Activated T-cell treated with anti-CD3 and anti-CD28 coated beads for 4 hours (primary cell): ENCODE results near the gene ACOT7.
"Not testable (repeated sequence)": the region's sequence is repeated elsewhere in the genome, so short reads cannot be mapped to it uniquely, and the experiment has no call there.

Experiments used
- DNase-seq: peaks from one replicate; pipeline ENCODE4 v3.0.0-alpha.2; 2020

The ACOT7 gene

DNA sequence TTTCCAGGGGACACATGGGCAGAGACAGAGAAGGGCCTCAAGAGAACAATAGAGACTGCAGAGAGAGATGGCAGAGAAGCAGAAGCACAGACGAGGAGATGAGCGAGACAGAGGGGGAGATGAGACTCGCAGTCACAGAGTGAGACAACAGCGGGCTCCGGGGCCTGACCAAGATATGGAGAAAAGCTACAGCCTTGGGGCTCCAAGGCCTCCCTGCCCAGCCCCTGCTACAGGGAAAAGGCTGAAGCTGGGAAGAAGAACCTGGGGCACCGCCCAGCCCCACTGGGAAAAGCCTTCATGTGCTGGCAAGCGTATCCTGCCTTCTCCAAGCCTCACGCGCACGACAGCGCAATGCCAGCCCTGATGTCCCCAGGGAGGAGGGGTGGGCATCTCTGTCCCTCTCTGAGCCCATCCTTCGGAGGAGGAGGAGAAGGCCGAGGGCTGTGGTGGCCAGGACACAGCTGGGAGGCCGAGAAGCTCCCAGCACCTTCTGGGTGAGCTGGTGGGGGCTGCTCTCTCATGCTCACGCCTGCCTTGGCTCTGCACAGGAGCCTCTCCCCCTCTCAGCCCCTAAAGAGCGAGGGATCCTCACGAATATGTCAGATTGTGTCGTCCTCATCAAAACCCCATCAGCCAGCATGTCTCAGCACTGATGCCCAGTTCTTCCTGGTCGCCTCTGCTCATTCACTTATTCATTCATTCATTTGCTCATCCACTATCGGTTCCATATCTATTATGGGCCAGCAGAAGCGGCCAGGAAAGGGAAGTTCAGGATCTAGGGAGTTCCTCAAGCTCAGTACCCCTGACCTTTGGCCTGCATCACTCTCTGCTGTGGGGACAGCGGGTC, 56.6 kb downstream of the ACOT7 start:
- DNase-seq: no peak

DNA sequence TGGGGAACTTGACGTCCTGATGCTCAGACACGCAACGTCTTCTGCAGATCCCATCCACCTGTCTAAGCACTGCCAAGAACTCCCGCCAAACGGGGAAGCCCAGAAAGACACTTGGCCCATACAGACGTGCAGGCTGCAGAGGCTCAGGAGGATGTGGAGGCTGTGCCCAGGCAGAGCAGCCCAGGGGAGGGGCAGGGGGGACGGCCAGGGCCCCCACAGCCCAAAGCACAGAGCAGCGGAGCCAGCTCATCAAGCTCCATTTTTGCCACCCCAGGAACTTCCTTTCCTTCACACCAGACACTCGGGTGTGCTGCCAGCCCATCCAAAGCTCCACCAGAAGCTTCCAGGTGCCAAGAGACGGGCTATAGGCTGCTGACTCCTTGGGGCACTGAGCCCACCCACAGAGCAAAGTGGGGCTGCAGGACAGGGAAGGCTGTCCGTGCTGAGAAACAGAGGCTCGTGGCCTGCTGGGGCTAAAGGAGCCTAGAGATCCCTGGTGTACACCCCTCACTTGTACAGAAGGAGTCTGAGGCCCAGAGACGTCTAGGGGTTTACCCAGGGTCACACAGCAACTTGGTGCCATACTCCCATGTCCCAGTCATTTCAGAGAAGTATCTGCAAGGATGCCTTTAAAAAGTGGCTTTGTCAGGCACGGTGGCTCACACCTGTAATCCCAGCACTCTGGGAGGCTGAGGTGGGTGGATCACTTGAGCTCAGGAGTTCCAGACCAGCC, 59.1 kb downstream of the ACOT7 start:
- no peak for DNase-seq

DNA sequence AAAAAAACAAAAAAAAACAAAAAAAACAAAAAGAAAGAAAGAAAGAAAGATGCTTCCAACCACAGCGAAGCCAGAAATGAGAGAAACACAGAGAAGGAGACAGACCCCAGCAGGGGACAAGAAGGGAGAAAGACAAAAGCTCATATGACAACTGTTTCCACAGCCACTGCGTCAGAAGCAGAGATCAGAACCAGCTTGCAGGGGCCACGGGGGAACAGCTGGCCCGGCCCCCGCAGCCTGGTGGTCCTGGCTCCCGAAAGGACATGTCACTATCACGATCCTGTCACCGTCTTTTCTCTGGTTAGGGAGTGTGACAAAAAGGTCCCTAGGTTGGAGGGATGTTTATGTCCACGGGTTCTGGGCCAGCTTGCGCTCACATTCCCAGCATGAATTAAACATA, 60.7 kb downstream of the ACOT7 start:
- no peak for DNase-seq

DNA sequence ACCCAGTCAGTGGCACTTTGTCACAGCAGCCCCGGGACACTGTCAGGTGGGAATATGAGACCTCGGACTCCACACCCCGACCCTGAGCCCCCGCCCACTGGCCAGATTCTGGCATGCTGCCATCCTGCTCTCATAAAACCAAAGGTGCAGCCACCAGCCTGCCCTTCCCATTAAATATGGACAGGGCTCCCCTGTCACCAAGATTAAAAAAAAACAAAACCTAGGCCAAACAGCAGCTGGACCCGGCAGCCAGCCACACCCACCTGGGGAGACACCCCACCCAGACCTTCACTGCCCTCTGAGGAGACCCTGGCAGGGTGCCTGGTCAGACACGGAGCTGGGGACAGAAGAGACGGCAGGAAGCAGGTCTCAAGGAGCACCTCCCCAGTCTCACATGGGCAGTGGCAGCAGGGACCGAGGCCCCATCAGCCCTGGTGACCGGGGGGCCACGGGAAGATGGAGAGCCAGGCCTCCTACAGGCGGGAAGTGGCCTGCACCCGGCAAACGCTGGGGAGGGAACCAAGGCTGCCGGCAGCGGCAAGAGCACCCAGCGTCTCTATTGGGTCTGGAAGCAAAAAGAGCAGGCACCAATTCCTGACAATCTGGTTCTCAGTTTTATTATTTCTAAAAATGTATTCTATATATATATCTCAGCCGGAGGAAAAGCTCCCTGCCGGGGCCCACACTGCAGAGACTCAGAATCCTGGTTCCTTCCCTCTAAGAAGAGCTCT, 61.9 kb downstream of the ACOT7 start:
- no peak for DNase-seq

DNA sequence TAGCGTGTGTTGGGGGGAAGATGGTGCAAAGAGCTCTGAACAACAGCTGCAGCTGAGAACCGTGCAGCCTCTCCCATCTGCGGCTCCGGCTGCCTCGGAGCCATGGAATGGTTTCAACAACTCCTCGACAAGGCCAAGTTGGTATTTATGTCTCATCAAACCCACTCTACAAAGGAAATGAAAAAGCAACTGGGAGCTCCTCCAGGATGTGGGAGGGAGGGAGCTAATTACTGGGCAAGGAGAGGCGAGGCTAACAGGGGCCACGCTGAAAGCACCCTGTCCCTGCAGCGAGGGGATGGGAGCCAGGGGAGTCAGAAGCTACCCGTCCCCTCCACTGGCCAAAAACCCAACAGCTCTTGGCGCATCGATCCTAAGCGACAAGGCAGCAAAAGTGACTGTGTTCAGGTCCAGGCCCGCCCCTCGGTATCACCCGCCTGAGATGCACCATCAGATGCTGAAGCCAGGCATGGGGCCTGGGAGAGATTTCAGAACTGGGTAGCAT, 63.1 kb downstream of the ACOT7 start:
- no peak for DNase-seq

DNA sequence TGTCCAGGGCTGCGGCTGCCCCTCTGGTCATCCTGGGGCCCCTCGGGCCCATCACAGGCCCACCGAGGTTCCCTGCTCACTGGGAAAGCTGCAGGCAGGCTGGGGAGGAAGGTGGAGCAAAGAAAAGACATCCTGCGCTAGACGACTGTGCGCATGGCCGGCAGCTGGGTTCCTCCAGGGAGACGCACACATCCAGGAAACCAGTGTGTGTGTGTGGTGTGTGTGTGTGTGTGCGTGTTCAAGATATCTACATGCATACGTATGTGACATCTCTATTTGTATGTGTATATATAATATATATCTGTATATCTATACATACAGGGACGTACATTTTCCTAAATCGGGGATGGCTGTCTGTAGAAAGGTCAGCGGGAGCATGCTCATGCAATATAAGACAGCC, 63.7 kb downstream of the ACOT7 start:
- DNase-seq: no peak

DNA sequence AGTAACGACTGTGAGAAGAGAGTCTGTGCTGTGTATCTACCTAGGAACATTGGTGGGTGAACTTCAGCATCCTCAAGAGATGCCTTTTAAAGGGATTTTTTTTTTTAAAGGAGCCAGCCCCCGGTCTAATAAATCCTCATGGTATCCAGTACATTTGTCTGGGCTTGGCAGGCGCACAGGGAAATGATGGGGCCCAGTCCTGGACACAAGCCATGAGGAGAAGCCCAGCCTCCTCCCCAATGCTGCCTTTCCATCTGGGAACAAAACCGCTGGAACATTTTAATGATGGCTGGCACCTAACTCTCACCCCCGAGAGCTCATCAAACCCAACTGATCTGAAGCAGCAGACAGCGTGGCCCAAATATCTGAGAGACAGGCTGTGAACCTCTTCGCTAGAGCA, 64.2 kb downstream of the ACOT7 start:
- no peak for DNase-seq

DNA sequence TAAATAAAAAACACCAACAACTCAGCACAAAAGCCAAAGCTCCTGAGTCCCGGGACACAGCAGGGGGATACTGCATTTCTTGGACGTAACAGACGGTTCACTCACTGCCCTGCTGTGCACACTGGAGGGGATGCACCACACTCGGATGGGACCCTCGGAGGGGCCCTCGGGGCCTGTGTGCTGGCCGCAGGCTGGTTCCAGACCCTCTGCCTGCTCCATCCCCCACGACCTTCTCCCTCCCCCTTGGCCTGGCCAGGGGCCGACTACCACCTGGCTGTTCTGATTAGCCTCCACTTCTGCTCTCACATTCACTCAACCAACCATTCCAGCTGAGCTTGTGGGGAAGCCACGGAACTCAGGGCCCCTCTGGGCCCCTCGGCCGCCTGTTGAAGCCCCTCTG, 64.9 kb downstream of the ACOT7 start:
- DNase-seq: no peak

DNA sequence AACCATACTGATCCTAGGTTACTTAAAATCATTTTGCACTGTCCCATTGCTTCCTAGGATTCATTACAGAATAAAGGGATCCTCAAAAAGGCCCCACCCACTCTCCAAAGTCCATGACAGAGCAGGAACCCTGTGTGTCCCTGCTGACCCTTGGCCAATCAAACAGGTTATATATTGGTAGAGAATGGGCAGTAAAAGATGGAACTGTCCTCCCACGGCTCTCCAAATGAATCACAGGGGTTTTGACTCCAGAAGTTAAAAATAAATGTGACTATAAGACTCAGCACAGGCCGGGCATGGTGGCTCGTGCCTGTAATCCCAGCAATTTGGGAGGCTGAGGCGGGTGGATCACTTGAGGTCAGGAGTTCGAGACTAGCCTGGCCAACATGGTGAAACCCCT, 65.5 kb downstream of the ACOT7 start:
- no peak for DNase-seq

DNA sequence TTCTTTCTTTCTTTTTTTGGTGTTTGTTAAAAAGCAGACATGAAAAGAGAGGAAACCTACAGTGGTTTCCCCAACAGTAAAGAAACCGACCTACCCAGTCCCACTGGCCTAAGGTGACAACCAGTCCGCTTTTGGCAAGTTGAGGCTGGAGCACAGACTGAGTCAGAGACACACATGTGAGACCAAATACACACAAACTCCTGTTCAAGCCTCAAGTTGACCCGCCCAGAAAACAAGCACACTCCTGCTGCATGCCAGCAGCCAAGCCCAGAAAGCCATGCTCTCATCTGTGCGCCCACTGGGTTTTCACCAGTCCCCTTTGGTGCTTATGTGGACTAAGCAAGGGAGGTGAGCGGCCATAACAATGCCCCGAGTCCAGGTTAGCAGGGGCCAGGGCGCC, 68.1 kb downstream of the ACOT7 start:
- no peak for DNase-seq

DNA sequence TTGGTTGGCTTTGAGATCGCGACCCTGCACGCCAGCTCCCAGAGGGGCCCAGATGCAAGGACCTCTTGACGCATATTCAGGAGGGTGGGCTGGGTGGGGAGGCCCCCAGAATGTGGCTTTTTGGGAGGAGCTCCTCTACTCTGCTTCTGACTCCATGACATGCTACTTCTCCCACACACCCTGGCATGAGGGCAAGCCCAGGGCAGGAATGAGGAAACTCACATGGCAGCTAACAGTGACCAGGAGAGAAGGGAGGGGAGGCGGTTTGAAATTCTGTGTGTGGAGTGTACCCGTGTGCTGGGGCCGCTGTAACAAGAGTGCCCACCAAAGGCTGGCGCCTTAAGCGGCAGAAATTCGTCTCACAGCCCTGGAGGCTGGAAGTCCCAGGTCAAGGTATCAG, 71.4 kb downstream of the ACOT7 start:
- DNase-seq: no peak

DNA sequence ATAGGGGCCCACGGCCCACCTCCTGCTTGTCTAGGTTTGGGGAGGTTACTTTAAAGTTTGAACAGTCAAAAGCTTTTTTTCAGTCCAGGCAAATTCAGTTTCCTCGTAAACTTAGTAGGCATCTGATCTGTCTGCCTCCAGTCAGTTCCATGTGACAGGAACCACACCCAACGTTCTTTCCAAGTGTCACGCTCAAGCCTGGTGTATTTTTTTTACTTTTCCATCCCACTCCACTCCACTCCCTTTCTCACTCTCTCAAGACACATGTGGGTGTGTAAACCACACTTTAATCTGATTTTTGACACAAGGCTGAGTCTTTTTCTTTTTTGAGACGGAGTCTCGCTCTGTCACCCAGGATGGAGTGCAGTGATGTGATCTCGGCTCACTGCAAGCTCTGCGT, 72.4 kb downstream of the ACOT7 start:
- DNase-seq: no peak

DNA sequence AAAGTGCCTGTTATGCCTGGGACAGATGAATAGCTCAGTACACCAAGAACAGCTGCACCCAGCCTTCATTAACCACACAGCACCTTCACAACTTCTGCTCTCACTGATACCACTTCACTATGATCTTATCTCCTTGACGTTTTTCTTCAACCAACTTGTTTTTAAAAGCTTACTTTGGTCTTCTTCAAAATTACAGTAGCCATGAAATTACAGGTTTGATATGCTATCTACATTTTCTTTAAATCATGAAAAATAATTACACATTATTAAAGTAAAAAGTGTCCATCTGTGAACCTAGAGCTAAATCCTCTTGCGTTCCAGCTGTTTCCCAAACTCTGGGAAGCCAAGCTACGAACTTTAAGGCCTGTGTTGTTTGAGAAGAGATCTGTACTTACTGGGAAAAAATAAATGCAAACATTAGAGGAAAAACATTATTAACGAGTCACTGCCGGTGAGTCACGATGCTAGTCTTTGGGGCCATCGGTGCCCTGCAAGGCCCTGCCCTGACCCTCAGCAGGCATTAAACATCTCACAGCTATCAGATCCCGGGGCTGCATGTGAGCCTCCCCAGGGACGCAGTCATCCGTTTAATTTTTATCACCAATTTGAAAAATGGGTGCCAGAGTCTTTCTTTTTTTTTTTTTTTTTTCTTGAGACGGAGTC, 76.3 kb downstream of the ACOT7 start:
- no peak for DNase-seq

DNA sequence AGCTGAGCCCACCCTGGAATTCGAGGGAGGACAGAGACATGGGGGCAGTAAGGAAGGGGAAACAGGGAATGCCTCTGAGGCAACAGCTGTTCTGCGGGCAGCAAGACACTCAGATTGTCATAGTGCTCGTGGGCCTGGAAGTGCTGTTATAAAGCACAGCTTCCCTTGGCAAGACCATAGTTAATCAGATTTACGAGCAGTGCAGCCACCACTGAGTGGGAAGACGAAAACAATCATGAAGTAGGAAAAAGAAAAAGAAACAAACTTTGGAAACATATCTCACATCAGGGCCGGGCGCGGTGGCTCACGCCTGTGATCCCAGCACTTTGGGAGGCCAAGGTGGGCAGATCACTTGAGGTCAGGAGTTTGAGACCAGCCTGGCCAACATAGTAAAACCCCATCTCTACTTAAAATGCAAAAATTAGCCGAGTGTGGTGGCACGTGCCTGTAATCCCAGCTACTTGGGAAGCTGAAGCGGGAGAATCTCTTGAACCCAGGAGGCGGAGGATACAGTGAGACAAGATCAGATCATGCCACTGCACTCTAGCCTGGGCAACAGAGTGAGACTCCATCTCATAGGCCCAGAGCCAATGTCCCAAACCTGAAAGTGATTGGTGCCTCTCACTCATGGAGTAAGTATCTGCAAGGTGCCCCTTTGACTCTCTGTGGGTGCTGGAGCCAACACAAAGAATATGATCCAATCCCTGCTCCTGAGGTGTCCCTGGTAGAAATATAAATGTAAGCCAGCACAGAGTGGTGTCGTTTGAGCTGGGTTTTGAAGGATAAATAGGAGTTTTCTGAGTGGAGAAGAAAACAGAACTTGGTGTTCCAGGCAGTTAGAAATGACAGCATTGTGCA, 77.1 kb downstream of the ACOT7 start:
- no peak for DNase-seq

DNA sequence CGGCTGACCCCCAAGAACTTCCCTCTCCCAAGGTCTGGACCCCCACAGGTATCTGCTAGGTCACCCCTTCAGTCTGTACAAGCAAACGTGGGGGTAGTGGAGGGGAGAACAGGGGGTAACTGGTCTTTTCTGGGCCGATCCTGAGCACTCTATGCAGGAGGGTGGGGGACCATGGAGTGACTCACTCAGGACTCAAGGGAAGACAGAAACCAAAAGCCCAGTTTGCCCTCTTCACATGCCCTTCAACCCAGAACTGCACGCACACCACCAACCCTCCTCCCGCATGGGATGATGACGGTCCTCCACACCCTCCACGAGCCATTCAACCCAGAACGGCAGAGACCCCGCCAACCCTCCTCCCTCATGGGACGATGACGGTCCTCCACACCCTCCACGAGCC, 79.1 kb downstream of the ACOT7 start:
- DNase-seq: no peak

DNA sequence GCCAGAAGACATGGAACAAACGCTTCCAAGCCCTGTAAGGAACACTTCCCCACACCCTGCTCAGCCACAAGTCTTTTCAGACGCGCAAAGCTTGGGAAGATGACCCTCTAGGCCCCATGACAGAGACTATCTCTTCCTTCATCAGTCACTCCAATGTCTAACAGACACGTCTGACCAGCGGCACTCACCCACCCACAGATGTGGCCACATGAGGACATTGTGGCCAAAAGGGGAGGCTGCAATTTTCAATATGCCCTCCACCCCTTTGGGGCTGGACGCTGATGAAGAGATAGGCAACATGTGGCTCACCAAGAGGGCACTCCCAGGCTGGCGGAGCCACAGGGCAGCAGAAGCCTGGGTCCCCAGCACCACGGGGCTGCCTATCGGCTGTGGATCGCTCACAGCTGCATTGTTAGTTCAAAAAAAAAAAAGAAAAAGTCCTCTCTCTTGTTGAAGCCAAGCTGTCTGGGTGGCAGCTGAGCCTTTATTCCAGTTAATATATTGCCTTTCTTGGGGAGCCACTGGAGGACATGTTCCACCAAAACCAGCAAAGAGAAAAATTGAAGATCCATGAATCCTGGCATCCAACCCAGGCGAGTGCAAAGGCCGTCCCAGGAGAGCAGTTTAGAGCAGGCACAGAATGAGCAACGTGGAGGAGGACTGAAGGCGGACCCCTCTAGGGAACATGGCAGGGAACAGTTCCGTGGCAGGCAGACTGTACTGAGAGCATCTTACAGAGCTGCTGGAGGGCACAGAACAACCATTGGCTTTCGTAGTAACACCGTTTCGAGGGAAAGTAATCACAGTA, 80.0 kb downstream of the ACOT7 start:
- DNase-seq: no peak

DNA sequence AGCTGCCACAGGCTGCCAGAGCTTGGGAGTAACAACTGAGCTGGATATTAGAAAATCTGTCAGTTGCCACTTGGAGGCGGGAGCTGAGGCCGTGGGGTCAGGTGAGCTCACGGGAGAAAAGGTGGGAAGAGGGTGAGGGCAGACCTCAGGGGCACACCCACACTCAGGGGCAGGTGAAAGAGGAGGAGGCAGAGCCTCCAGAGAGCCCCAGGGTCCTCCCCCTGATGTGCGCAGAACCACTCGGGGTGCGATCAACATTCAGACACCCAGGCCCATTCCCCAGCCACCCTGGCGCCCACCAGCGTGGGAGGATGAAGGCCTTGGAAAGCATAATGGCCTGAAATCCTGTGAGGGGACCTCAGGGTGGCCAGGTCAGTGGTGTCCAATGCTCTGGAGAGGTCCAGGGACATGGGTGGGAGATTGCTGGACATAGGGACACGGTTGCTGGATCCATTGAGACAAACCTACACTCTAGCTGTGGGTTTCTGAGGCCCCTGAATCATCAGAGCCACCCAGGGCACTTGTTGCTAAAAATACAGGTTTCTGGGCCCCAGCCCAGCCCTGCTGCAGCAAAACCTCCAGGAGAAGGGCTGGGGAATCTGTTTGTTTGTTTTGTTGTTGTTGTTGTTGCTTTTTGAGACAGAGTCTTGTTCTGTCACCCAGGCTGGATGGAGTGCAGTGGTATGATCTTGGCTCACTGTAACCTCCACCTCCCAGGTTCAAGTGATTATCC, 83.3 kb downstream of the ACOT7 start:
- no peak for DNase-seq

DNA sequence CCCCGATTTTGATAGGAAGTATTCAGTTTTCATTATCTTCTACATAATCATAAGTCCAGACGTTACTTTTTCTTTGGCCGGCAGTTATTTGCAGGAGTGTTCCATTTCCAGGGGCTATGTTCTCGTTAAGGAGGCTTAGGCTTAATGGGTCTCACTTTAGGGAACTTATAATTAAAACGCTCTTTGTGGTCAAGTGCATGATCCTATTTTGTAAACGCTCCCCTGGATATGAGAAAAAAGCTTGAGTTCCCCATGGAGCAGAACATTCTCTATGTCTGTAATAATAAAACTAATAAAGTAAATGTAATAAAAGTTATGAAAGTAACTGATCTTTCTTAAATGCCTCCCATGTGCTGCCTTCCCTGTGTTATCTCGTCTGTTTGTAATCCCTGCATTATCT, 84.0 kb downstream of the ACOT7 start:
- no peak for DNase-seq

DNA sequence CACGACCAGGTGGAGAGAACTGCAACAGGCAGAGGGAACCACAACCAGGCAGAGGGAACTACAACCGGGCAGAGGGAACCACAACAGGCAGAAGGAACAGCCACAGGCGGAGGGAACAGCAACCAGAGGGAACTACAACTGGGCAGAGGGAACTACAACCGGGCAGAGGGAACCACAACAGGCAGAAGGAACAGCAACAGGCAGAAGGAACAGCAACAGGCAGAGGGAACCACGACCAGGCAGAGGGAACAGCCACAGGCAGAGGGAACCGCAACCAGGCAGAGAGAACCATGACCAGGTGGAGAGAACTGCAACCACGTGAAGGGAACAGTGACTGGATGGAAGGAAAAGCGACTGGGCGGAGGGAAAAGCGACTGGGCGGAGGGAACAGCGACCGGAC, 85.1 kb downstream of the ACOT7 start:
- no peak for DNase-seq

DNA sequence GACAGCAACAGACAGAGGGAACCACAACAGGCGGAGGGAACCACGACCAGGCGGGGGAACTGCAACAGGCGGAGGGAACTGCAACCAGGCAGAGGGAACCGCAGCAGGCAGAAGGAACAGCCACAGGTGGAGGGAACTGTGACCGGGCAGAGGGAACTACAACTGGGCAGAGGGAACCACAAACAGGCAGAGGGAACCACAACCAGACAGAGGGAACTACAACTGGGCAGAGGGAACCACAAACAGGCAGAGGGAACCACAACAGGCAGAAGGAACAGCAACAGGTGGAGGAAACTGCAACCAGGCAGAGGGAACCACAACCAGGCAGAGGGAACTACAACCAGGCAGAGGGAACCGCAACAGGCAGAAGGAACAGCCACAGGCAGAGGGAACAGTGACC, 85.9 kb downstream of the ACOT7 start:
- DNase-seq: not testable (repeated sequence)

DNA sequence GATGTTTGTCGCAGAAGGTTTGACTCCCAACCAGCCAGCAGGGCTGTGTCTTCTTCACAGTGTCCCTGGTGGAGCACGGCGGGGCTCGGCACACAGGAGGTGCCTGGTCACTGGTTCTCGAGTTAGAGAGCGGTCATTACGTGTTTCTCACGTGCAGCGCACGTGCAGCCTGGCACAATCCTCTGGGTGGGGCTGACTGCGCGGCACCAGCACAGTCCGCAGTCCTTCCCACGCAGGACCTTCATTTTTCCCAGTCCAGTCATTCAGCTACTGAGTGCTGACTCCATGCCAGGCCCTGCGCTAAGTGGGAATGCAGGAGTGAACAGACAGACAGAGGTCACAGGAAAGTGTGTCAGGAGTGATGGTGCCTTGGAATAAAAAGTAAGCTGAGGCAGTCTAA, 86.5 kb downstream of the ACOT7 start:
- DNase-seq: no peak
